OCI-M2 (cell line): ENCODE results near the gene ASF1B.
"Not testable (repeated sequence)": the region's sequence is repeated elsewhere in the genome, so short reads cannot be mapped to it uniquely, and the experiment has no call there.

Experiments
- DNase-seq: peaks from one replicate; lab custom pipeline; 2025; ENCODE audit not compliant: unreplicated experiment; lab: John Stamatoyannopoulos, UW

Gene ASF1B

GRCh38 chr19:14136509-14137281, at the start of gene ASF1B:
ASF1B (minus strand) TSS chr19:14136589; CDS start chr19:14136456, 133 bp downstream.
- DNase-seq: peak; percentile 99

GRCh38 chr19:14185691-14186090, 49.3 kb upstream of the ASF1B start:
- not testable (repeated sequence) for DNase-seq

- DNase-seq: no peak
Measured at GRCh38 chr19:14185158-14185557, 48.8 kb upstream of the ASF1B start.

DNA sequence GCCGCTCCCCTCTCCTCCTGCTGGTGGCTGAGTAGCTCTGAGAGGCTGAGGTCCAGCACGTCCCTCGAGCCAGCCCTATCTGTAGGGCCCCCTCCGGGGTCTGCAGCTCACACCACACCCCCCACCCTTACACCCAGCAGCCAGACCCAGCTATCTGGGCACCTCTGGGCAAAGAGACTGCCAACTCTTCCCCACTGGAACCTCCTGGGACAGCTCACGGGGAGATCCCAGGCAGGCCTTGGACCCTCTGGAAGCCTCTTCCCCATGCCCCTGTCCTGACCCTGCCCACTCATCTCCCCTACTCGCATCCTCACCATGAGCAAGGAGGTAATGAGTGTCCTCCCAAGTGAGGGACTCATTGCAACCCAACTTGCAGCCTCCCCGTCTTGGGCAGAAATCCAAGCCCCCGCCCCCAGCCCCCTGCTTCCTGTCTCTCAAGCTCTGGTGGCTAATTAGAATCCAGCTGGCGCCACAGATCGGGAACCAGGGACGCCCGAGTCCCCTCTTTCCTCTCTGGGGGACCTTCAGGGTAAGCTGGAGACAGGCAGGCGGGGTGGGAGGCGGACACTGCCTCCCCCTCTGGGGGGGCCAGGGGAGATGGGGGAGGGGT, 47.5 kb upstream of the ASF1B start:
- DNase-seq: no peak

GRCh38 chr19:14182476-14182875, 46.1 kb upstream of the ASF1B start:
- DNase-seq: no peak

DNA sequence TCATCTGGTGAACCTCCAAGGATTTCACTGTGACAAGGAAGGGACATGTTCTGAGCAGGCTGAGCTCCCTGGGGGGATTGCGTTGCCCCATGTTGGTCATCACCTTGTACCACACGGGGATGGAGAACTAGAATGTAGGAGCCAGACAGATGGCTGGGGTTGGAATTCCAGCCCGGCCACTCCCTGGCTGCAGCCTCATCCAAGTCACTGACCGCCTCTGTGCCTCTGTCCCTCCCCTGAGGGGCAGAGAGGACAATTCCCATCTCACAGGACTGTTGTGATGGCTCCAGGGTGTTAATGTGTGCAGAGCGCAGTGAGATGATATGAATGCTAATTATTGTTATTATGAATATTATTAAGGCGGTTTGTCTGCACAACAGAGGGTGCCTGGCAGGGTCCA, 45.5 kb upstream of the ASF1B start:
- no peak for DNase-seq

GRCh38 chr19:14181199-14181598, 44.8 kb upstream of the ASF1B start:
- DNase-seq: not testable (repeated sequence)

GRCh38 chr19:14177496-14178074, 41.2 kb upstream of the ASF1B start:
- no peak for DNase-seq

GRCh38 chr19:14175351-14175792, 39.0 kb upstream of the ASF1B start:
- DNase-seq: no peak

DNA sequence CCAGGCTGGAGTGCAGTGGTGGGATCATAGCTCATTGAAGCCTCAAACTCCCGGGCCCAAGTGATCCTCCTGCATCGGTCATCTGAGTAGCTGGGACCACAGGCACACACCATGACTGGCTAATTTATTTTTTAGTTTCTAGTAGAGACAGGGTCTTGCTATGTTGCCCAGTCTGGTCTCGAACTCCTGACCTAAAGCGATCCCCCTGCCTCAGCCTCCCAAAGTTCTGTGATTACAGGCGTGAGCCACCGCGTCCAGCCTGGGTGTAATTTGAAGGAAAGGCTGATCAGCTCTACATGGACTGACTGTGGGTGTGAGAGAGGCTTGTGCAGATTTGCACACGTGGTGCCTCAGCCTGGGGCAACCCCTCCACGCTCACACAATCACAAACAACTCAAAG, 38.5 kb upstream of the ASF1B start:
- no peak for DNase-seq

- no peak for DNase-seq
Measured at GRCh38 chr19:14168993-14169392, 32.6 kb upstream of the ASF1B start.

- no peak for DNase-seq
Measured at GRCh38 chr19:14168259-14168972, 32.0 kb upstream of the ASF1B start.

DNA sequence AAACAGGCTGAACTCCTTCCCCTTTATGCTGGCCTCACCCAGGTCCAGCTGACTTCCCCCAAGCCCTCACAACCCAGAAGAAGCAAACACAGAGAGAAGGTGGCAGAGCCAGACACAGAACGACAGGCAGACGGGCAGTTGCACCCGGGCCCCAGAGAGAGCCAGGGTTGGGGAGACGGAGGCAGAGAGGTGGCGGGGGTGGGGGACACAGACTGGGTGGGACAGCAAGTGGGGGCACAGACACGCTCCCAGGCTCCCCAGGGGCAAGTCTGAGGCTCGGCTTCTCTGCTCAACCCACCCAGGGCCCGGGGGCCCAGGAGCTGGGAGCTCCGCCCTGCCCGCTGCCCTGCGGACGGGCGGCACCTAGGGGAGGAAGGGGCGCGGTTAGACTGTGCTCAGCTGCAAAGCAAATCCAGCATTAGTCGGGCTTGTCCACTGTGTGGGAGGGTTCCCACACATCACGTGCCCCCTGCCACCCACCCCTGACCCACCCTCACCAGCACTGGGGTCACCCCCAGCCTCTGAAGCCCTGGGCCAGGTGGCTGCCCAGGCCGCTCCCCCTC, 31.3 kb upstream of the ASF1B start:
- DNase-seq: no peak

DNA sequence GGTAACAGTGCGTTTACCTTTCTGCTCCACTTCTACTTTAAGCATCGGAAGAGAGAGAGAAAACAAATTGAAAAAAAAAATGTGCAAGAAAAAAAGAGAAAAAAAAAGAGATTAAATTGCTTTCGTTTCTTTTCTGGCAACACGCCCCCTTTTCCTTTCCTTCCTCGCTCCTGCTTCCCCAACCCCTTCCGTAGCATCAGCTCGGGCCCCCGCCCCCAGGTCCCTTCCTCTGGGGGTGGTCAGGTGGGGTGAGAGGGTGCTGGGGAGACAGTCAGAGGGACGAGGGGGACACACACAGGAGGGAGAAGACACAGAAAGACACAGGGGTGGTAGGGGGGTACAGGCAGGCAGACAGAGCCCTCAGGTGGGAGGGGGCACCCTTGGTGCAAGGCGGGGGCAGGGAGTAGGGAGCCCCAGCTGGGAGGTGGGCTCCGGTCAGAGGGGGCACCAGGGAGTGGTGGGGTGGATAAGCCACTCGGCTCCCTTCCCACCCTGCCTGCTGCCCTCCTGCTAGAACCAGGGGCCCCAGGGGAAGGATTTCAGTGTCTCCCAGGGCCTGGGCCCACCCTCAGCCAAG, 30.7 kb upstream of the ASF1B start:
- no peak for DNase-seq

- no peak for DNase-seq
Measured at GRCh38 chr19:14165990-14166830, 29.8 kb upstream of the ASF1B start.

GRCh38 chr19:14164724-14165493, 28.5 kb upstream of the ASF1B start:
- DNase-seq: no peak

GRCh38 chr19:14164082-14164481, 27.7 kb upstream of the ASF1B start:
- no peak for DNase-seq

DNA sequence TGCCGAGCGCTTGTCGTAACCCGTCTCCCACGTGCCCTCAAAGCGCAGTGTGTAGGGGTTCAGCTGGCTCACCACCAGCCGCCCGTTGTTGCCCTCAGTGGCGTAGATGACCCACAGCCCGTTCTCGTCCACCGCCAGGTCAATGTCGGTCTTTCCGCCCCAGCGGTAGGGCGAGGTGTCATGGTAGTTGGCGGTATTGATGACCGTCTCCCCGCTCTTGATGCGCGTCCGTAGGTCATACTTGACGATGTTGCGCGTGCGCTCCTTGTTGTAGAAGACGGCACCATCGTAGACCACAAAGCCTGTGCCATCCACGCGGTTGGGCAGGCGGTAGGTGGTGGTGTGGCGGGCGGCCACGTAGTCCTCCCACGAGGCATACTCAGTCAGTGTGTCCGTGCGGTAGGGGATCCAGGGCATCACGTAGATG, 26.5 kb upstream of the ASF1B start:
- DNase-seq: no peak

- DNase-seq: no peak
Measured at GRCh38 chr19:14161305-14161704, 24.9 kb upstream of the ASF1B start.
